Cardiac fibroblast (primary cell): ENCODE data around the gene ARF6.

Experiments
- DNase-seq, 2 donors: peaks; one replicate each; pipeline versions ENCODE4 v3.0.0 to v3.0.0-alpha.2; 2010; ENCODE audit warnings: low read depth in 2 of 2
- H3K4me3 ChIP-seq, 2 donors: replicated peaks in 1 of 2; 1 replicate in 1 of 2; 2 replicates in 1 of 2; pipeline ENCODE4 v1.5.1; 2011; ENCODE audit warnings: low read depth in 2 of 2, low read length in 2 of 2, mild to moderate bottlenecking in 2 of 2, moderate library complexity in 1 of 2
- TF ChIP-seq, protein P1 (sequence below): IDR thresholded peaks from one replicate; pipeline ENCODE4 v1.5.1; 2011; ENCODE audit warnings: low read depth, mild to moderate bottlenecking, low read length, inconsistent platforms

ARF6 gene

DNA sequence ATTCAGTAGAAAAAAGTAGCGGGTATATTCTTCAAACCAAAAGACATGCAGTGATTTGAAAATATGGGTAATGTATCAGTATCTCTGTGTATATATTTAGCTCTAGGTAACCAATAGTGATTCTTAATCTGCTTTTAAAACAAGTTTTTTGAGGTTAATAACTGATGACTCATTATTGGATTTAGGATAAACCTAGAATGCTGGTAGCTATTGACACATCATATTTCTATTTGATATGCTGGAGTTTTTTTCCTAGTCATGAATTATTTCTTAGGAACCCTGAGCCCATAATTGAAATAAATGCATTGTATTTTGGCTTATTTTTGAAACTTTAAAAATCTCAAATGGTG, 15.5 kb downstream of the ARF6 start:
- TF ChIP-seq, protein P1, sequence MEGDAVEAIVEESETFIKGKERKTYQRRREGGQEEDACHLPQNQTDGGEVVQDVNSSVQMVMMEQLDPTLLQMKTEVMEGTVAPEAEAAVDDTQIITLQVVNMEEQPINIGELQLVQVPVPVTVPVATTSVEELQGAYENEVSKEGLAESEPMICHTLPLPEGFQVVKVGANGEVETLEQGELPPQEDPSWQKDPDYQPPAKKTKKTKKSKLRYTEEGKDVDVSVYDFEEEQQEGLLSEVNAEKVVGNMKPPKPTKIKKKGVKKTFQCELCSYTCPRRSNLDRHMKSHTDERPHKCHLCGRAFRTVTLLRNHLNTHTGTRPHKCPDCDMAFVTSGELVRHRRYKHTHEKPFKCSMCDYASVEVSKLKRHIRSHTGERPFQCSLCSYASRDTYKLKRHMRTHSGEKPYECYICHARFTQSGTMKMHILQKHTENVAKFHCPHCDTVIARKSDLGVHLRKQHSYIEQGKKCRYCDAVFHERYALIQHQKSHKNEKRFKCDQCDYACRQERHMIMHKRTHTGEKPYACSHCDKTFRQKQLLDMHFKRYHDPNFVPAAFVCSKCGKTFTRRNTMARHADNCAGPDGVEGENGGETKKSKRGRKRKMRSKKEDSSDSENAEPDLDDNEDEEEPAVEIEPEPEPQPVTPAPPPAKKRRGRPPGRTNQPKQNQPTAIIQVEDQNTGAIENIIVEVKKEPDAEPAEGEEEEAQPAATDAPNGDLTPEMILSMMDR, result no peak
- DNase-seq, result peak in 1 of 2 donors; percentile 40
- no peak overlapping the region for H3K4me3 ChIP-seq

DNA sequence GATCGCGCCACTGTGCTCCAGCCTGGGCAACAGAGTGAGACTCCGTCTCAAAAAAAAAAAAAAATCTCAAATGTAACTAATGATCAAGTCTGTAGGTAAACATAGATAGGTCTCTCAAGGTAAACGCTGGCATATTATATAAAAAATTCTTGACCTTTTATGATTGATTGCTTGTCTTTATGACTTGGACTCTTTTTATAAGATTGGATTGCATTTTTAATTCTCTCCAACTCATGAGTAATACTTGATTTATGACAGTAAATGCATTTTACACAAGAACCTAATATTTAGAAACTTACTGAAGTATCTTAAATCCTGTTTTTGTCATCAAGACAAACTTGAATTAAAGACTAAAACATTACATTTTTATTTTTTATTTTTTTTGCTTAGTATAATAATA, 16.1 kb downstream of the ARF6 start:
- DNase-seq, result no peak
- H3K4me3 ChIP-seq, result no peak overlapping the region
- TF ChIP-seq, protein P1, result no peak

DNA sequence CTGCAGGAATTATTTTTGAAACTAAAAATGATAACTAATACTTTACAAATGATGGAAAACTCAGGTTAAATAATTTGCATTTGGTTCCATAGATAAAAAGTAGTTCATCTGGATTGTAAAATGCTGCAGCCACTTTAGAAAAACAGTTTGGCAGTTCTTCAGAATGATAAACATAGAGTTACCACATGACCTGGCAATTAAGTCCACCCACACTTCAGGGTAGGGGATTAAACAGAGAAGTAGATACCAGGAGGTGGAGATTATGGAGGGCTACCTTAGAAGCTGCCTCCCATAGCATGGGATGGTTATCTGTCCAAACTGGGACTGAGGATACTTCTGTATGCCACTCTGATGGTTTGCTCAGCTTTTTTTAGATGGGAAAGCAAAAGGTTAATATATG, 22.2 kb downstream of the ARF6 start:
- no peak for DNase-seq
- no peak overlapping the region for H3K4me3 ChIP-seq
- TF ChIP-seq, protein P1, result no peak

DNA sequence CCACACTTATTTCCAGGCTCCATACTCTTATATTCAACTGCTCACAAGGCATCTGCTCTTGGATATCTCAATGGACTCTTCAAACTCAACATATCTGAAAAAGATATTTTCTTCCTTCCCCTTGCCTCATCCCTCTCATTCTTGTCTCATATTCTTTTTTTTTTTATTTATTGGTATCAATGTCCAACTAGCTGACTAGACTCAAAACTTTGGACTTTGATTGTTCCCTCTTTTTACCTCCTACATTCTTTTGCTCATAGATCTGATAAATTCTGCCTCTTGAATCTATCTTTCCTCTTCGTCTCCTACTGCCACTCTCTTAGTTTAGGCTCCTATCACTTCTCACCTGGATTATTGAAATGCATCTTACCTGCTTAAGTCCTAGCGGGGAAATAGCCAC, 25.8 kb downstream of the ARF6 start:
- H3K4me3 ChIP-seq, result no peak overlapping the region
- DNase-seq, result no peak
- TF ChIP-seq, protein P1, result no peak

DNA sequence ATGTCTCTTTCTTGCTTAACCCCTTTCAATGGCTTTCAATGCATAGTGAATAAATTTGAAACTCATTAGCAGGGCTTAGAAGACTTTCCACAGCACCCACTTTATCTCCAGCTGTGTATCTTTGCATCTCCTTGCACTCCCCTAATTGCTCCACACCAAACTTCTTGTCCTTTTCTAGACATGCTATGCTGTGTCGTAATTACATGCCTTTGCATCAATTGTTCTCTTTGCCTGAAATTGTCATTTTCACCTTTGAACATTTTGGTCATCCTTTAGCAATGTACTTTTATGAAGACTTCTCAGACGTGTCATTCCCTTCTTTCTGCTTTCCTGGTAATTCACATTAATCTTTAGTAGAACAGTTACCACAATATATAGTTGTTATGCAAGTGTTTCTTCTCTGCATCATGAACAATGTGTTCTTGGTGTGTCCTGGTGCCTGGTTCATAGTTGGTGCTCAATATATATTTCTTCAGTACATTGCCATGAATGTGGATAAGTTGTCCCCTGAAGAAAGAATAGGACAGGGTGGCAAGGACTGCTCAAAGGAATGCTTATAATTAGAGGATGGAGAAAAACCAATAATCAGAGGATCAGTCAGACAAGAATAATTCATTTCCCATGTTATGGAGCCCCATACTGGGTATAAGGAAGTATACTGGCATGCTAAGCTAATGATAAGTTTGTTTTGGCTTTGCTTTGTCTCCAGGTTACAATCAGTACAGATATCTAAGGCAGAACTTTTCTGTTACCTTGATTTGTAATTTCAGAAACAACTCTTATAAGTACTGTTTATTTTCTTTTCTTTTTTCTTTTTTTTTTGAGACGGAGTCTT, 27.2 kb downstream of the ARF6 start:
- TF ChIP-seq, protein P1, result no peak
- DNase-seq, result no peak
- H3K4me3 ChIP-seq, result no peak overlapping the region

DNA sequence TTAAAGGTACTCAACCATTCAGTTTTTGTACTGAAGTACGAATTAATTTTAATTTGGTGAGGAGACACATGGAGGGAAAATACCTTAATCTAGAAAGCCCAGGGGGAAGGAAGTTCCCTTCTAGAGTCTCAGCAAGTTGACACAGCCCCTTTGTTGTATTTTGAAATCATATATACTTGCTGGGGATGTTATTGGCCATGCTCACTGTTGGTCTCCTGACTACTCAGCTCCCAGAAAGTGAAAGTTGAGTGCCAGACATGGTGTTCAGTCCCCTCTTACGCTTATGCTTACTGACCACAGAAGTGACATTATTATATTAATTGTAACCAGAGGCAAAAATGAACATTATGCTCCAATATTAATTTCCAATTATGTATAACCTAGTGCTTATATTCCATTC, 28.1 kb downstream of the ARF6 start:
- H3K4me3 ChIP-seq, result no peak overlapping the region
- TF ChIP-seq, protein P1, result no peak
- DNase-seq, result no peak

DNA sequence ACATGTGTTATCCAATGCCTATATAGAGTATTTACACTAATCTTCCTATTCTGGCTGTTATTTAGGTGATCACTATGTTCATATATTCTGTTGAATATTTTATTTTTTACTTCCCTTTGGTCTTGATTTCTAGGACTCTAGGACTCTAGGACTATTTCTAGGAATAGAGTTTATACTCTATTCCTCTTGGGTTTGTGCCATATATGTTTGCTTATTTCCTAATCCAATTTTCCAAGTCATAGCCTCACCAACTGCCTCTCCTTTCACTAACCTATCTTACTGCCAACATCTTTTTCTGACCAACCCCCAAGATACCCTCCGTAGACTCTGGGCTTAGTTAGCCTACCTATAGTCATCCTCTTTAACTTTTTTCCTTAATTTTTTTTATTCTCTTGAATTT, 28.5 kb downstream of the ARF6 start:
- TF ChIP-seq, protein P1, result no peak
- no peak for DNase-seq
- H3K4me3 ChIP-seq, result no peak overlapping the region
